ENCODE measurements around the gene ACAD10.
A peak's percentile ranks its signal among the peaks of the same experiment; 100 is the strongest.
"Not testable (repeated sequence)": the region's sequence is repeated elsewhere in the genome, so short reads cannot be mapped to it uniquely, and the experiment has no call there.

The ACAD10 gene

DNA sequence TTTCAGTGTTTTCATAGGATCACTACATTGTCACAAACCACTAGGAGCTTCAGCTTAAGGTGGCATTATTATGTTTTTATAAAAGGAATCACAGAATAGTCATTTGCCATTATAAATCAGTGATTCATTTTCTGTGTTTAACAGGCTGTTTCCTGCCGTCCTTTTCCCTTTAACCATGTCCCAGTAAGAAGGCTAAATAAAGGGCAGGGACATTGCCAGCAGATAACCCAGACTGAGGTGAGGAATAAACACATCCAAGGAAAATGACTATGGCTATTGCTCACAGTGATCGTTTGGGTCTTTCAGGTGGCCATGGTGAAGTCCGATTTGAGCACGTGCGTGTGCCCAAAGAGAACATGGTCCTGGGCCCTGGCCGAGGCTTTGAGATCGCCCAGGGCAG is 63.0 kb downstream of the ACAD10 start:
- DNase-seq (ENCODE audit: low spot score) (no peak), FAIRE-seq (no peak)

DNA sequence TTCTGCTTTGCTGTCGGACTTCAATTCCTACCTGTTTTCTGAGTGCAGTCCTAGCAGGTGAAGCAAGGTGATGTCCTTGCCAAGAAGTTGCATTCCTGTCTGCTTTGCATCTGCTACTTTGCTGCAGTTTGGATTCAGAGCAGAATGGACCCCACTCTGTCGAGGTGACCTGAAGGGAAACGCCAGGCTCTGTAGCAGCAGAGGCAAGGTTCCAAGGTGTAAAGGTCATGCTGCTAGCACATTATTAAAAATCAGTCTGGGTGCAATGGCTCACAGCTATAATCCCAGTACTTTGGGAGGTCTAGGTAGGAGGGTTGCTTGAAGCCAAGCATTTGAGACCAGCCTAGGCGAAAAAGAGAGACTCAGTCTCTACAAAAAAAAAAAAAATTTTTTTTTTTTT is 63.5 kb downstream of the ACAD10 start:
- FAIRE-seq (no peak), DNase-seq (ENCODE audit: low spot score) (no peak)

DNA sequence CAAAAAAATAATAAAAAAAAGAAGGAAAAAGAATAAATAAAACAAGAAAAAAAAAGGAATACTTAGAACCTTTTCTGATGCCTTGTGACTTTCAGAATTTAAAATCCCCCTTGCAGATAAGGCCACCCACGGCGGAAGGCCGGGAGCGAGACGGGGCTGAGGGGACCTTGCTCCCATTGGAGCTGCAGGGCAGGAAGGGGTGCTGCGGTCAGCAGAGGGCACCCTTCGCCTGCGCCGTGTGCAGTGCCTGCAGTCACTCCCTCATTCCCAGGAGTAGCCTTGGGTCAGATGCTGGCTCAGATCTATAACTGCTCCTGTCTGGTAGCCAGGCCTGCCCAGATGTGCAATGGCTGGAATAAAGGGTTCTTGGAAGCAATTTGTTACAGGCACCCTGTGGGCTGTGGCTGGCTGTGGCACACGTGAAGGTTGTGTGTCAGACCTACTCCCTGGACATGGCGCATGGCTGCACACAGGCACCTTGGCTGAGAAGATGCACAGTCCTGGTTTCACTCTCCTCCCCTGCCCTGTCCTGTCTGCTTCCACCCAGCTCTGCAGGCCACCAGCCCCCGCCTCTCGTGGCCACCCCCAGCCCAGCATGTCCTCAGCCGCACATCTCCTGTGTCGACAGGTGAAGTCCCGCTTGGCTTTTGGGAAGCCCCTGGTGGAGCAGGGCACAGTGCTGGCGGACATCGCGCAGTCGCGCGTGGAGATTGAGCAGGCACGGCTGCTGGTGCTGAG is 67.5 kb downstream of the ACAD10 start:
- DNase-seq (ENCODE audit: low spot score) (peak; percentile 58), FAIRE-seq (no peak)

DNA sequence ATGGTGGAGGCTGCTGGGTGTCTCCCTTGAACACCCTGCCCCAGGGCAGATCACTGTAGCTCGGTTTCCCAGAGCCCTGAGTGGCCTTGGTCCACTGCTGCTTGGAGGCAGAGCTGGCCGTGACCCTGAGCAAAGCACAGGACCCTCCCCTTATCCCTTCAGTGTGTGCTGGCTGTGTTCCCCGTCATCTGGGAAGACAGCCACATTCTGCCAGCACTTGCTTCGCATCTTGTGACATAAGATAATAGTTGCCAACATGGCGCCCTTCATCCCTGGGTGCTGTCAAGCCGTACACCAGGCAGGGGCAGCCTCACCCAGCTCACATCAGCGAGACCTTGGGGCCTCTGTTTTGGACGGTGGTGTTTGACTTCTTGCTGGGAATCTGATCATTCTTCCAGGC is 68.8 kb downstream of the ACAD10 start:
- no peak for DNase-seq (ENCODE audit: low spot score)
- no peak for FAIRE-seq

DNA sequence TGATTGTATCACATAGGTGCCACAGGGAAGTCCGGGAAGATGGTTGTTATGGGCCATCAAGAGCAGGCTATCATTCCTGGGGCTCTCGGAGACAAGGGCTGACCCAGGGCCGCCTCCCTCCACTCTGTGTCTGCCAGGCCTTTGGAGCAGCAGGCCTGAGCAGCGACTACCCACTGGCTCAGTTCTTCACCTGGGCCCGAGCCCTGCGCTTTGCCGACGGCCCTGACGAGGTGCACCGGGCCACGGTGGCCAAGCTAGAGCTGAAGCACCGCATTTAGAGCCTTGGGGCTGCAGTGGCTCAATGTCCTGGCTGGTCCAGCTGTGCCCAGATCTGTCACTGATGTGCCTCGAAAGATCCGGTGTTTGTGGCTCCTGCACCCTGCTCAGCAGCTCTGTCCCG is 70.3 kb downstream of the ACAD10 start:
- no peak for DNase-seq (ENCODE audit: low spot score)

GRCh38 chr12:111756681-111757080 is 70.8 kb downstream of the ACAD10 start:
- DNase-seq (ENCODE audit: low spot score), result no peak
- FAIRE-seq, result no peak

More for the DNA sequence above, 70.3 kb downstream of the ACAD10 start:
- FAIRE-seq, result no peak

GRCh38 chr12:111757361-111758119 is 71.7 kb downstream of the ACAD10 start:
- DNase-seq (ENCODE audit: low spot score), result no peak
- no peak for FAIRE-seq

GRCh38 chr12:111758120-111758561 is 72.3 kb downstream of the ACAD10 start:
- no peak for FAIRE-seq

DNA sequence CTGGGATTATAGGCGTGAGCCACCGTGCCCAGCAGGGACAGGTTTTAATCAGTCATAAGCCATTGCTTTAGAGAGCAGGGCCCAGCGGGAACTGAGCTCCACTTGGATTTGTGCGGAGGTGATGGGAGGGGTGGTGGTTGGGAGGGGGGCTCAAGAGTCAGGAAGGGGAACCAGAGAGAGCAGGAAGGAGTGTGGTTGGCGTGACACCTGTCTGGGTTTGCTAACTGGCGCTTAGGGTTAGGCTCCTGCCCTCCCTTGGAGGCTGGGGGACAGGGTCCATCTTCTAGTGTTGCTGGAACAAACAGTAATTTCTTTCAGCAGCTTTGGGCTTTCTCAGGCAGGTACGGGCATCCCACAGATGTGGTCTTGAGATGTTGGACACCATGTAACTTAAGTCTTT is 73.4 kb downstream of the ACAD10 start:
- FAIRE-seq, result no peak
- DNase-seq (ENCODE audit: low spot score), result no peak

More at GRCh38 chr12:111758120-111758561, 72.3 kb downstream of the ACAD10 start:
- DNase-seq (ENCODE audit: low spot score), result no peak

DNA sequence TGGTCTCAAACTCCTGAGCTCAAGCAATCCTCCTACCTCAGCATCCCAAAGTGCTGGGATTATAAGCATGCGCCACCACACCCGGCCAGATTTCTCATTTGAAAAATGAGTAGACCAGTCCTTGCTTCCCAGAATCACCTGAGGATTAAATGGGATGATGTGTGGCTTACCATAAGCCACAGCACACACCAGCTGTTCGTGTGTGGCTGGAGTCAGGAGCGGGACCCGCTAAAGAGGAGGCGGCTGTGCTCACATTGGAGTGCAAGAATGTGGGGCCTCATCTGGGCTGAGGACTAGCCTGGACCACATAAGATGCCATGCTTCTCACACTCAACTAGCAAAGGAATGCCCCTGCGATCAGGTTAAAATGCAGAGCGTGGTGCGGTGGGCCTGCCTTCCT is 74.1 kb downstream of the ACAD10 start:
- DNase-seq (ENCODE audit: low spot score), result no peak
- FAIRE-seq, result no peak

GRCh38 chr12:111761099-111761498 is 75.2 kb downstream of the ACAD10 start:
- no peak for FAIRE-seq

DNA sequence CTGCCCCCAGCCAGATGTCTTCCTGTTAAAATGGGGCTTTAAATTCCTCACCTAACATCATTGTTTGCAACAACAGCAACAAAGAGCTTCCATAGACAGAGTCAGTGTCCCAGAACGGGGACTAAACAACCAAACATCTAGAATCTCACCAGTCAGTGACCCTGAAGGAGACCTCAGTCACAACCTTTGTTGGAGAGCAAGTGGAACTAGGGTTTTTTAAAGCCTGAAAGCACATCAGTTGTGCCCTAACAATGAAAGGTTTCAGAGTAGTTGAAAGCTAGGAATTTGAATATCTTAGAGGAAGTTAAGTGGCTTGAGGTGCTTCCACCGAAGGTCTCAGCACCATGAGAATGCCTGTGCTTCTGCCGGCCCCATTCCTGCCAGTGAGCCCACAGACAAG is 75.9 kb downstream of the ACAD10 start:
- DNase-seq (ENCODE audit: low spot score), result no peak
- no peak for FAIRE-seq

More at GRCh38 chr12:111761099-111761498, 75.2 kb downstream of the ACAD10 start:
- DNase-seq (ENCODE audit: low spot score), result no peak

GRCh38 chr12:111763552-111763951 is 77.7 kb downstream of the ACAD10 start:
- DNase-seq (ENCODE audit: low spot score); FAIRE-seq: not testable (repeated sequence)

- DNase-seq (ENCODE audit: low spot score) (no peak), FAIRE-seq (no peak)
Observed at GRCh38 chr12:111764120-111764821, 78.4 kb downstream of the ACAD10 start.

DNA sequence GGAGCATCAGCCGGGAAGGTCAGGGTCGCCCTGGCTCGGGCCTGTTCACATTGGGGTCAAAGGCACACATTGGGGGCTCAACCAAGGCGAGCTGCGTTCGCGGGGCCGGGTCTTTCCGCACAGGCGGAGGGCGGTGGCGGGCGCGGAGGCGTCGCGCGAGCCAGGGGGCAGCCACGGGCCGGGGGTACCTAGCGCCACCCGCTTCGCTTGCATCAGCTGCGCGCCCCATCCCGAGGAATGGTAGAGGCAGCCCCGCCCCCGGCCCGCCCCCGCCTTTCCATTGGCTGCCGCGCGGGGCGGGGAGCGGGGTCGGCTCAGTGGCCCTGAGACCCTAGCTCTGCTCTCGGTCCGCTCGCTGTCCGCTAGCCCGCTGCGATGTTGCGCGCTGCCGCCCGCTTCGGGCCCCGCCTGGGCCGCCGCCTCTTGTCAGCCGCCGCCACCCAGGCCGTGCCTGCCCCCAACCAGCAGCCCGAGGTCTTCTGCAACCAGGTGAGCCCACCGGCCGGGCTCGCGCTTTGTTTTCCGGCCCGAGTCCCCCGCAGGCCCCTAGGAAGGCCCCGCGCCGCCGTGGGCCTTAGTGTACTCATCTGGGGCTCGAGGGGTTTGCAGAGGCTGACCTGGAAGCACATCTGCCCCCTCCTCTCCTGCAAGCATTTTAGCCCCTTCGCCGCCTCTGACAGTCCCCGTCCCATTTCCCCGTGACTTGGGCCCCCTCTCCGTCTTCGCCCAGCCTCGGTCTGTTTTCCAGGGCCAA is 80.9 kb downstream of the ACAD10 start, which contains the start of gene ALDH2:
TSS of gene ALDH2 (plus strand) at position 326 of the 754 bp plus-strand sequence. CDS start at position 376, 50 bp downstream.
- FAIRE-seq (no peak), DNase-seq (ENCODE audit: low spot score) (peak; percentile 92)

DNA sequence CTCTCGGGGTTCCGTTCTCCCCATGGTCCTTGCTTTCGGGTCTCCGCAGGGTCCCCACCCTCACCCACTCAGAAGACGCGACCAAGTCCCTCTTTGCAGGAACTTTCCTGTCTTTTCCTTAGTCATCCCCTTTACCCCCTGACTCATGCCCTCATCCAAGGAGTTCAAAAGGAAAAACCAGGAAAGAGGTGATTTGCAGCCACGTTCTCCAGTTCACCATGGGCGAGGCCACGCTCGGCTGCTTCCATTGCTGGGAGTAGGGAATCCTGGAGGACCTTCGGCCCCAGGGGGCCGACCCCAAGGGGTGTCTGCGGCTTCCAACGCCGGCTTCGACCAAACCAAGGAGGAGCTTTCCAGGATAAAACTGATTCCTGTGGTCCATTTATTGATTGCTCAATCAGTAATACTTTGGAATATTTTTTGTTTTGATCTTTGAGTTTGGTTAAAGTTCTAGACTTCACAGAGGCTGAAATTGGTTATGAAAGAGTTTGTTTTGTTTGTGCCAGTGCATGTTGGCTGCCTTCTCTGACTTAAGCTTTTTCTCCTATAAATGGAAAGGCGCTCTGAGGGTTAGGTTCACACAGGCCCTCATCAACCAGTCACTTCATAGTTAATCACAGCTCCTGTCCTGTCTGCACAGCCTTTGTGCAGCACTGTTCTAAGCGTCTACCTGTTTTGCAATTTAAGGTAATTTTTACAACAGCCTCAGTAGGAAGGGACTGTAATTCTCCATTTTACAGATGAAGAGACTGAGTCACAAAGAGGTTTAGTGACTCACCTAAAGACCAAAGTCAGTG is 81.7 kb downstream of the ACAD10 start:
- DNase-seq (ENCODE audit: low spot score), result peak; percentile 56
- no peak for FAIRE-seq

DNA sequence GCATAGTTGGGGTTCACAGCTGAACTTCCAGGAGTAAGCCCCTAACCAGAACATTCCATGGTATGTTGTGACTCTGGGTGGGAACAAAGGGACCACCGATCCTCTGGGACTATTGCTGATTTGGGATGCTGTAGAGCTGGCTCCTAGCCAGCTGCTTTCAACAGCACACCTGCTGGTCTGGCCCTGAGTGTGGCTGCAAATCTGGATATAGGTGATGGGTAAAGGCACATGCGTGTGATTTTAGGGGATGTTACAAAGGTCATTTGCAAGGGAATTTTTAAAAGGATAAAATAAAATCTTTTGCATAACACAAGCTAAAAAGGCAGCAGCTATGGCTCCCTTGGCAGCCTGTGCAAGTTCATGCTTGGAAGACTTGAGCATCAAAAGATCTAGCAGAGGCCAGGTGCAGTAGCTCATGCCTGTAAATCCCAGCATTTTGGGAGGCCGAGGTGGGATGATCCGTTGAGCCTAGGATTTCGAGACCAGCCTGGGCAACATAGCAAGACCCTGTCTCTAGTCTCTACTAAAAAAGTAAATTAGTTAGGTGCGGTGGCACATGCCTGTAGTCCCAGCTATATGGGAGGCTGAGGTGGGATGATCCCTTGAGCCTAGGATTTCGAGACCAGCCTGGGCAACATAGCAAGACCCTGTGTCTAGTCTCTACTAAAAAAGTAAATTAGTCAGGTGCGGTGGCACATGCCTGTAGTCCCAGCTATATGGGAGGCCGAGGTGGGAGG is 82.5 kb downstream of the ACAD10 start:
- DNase-seq (ENCODE audit: low spot score) (no peak), FAIRE-seq (no peak)

DNA sequence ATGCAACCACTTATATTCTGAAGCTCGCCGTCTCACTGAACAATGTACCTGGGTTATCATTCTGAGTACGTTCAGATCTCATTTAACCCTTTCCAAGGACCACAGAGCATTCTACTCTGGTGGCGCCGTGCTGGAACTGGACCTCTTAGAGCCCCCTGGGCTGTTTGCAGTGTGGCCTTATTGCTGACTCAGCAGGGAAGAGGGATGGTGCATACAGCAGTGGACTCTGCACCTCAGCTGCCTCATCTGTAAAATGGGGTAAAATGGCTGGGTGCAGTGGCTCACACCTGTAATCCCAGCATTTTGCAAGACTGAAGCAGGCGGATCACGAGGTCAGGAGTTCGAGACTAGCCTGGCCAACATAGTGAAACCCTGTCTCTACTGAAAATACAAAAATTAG is 83.7 kb downstream of the ACAD10 start:
- DNase-seq (ENCODE audit: low spot score) (no peak), FAIRE-seq (no peak)

DNA sequence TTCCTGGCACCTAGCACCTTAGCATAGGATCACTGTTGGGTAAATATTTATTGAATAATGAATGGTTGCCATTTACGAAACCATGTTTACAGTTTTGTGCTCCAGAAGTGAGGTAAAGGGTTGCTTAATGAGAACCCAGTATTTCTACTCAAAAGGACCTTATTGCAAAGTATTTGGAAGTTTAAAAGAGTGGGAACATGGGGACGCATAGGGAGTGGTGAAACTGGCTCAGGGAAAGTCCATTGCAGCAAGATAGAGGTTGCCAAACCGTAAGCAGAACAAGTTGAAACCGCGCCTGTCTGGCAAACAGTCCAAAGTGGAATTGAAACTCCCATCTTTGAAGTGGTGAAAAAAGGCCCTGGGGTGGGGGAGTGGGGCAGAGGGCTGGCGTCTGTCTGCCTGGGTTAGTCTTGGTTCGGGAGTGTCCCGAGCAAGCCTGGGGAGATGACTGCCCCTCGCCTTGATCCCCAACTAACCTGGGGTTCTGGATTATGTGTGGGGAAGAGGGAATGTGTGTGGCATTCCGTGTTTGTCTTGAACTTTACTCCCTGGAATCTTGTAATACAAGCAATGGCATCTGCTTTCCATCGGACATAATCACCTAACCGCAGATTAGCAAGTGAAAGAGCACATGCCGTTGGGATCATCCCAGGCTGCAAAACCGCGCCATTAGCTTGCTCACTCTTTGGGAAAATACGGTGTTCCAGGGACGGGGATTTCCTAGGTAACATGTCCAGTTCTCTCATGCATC is 88.1 kb downstream of the ACAD10 start:
- DNase-seq (ENCODE audit: low spot score) (no peak), FAIRE-seq (no peak)

Measured in urothelium cell line (cell line).